Measurements from ENCODE around the gene RAG1. TPM values are rescaled to one million over a fixed set of nuclear protein-coding genes. Genes with fewer than 3 reads are reported as not detected.

RAG1 gene
- under 1 TPM; 0.42 to 0.86 TPM for total RNA-seq
- polyA plus RNA-seq (2013, experiment 1 of 2), result 0.57 TPM
- 0.70 TPM for polyA plus RNA-seq (2013, experiment 2 of 2)
- long read RNA-seq, experiment 1, result 0 reads
- long read RNA-seq, experiment 2, result 0 reads
- long read RNA-seq, experiment 3, result 0 reads
- long read RNA-seq, experiment 4, result 0 reads

GRCh38 chr11:36567694-36568093, at the start of gene RAG1:
Gene RAG1, plus strand, starts transcription at chr11:36568007. Its CDS starts 5,298 bp downstream, at chr11:36573305.
- no peak for TF ChIP-seq CTCF (conservative IDR thresholded peaks at IDR 0.05)
- no peaks in the 10 kb centered on the region for H3K9me3 Mint-ChIP-seq
- 88% methylated on average over 1 of the region's 1 CpG; no CpG with 5 or more reads in 1 of the 2 experiments for WGBS, 2 experiments (ENCODE audit: insufficient coverage in 1 of 2, insufficient read length in 1 of 2)
- H3K4me3 Mint-ChIP-seq, result no peak within 1 kb of the TSS
- H3K27ac Mint-ChIP-seq, result no peak within 1 kb of the TSS
- Histone ChIP-seq H3K9me3 (ENCODE audit: control insufficient read depth, low read length) (no peaks in the 10 kb centered on the region), H3K27ac (ENCODE audit: low read depth, low read length) (no peak within 1 kb of the TSS), H3K27me3 (ENCODE audit: control insufficient read depth, insufficient read depth, low read length, poor library complexity, severe bottlenecking) (peaks cover 61% of the 10 kb centered on the region), H3K4me3 (ENCODE audit: low read length) (no peak within 1 kb of the TSS), H3K36me3 (ENCODE audit: control insufficient read depth, insufficient read depth, low read length) (no peaks in the 10 kb centered on the region), H3K4me1 (ENCODE audit: control insufficient read depth, insufficient read depth, low read length) (no peaks in the 10 kb centered on the region), H3K9ac (ENCODE audit: extremely low read depth, low read length, poor library complexity, severe bottlenecking) (no peak within 1 kb of the TSS)
- peaks cover 14% of the 10 kb centered on the region for H3K27me3 Mint-ChIP-seq (ENCODE audit: insufficient read depth)
- no peak for DNase-seq
- peaks cover 5% of the 10 kb centered on the region for H3K4me1 Mint-ChIP-seq
- no peaks in the 10 kb centered on the region for H3K36me3 Mint-ChIP-seq (ENCODE audit: low read depth)

DNA sequence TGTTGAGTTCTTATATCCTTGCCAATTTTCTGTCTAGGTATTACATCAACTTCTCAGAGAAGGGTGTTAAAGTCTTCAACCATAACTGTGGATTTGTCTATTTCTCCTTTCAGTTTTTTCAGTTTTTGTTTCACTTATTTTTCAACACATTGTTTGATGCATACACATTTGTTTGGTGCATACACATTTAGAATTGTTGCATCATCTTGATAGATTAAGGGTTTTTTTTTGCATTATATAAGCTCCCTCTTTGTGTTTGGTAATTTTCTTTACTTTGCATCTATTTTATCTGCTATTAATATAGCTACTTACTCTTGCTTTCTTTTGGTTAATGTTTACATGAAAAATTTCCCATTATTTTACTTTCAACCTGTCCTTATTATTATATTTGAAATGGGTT, 37.0 kb upstream of the RAG1 start:
- H3K4me1 Mint-ChIP-seq, result no peaks in the 10 kb centered on the region
- no peaks in the 10 kb centered on the region for H3K36me3 ChIP-seq (ENCODE audit: control insufficient read depth, insufficient read depth, low read length)
- H3K27me3 ChIP-seq (ENCODE audit: control insufficient read depth, insufficient read depth, low read length, poor library complexity, severe bottlenecking), result no peaks in the 10 kb centered on the region
- no peak for TF ChIP-seq CTCF (conservative IDR thresholded peaks at IDR 0.05)
- H3K9ac ChIP-seq (ENCODE audit: extremely low read depth, low read length, poor library complexity, severe bottlenecking), result no peak overlapping the region
- H3K27ac ChIP-seq (ENCODE audit: low read depth, low read length), result no peak overlapping the region
- H3K4me1 ChIP-seq (ENCODE audit: control insufficient read depth, insufficient read depth, low read length), result no peaks in the 10 kb centered on the region
- peaks cover 13% of the 10 kb centered on the region for H3K27me3 Mint-ChIP-seq (ENCODE audit: insufficient read depth)
- no peak for DNase-seq
- no peak overlapping the region for H3K27ac Mint-ChIP-seq
- H3K9me3 Mint-ChIP-seq, result peaks cover 11% of the 10 kb centered on the region
- no peaks in the 10 kb centered on the region for H3K9me3 ChIP-seq (ENCODE audit: control insufficient read depth, low read length)
- no peaks in the 10 kb centered on the region for H3K36me3 Mint-ChIP-seq (ENCODE audit: low read depth)
- no peak overlapping the region for H3K4me3 Mint-ChIP-seq
- no peak overlapping the region for H3K4me3 ChIP-seq (ENCODE audit: low read length)

DNA sequence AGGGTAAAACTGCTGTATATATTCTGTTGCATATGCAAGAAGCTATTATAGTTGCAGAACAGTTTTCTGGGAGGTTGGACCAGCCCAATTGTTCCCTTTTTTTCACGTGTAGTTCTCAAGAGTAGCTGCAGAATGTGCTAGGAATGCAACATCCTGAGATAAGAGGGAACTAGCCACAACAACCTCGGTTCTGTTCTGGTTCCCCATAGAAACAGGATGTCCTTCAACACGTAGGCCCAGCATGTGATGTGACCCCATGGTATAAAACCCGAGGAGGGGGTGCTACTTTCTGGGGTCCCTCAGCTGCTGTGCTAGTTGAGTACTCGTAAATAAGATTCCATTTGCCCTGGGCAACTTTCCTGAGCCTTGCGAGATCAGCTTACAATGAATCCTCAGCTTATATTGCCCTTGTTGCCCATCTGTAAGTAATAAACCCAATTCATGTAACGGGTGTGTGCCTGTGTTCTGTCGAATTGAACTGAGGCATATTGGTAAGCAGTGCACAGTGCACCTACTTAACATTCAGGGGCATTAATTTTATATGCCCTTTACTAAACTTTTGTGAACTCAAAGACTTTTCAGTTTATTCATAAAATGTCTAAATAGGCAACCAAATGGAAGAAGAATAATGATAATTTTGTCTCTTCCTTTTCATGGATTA, 34.7 kb upstream of the RAG1 start:
- Histone ChIP-seq H3K9me3 (ENCODE audit: control insufficient read depth, low read length) (no peaks in the 10 kb centered on the region), H3K27ac (ENCODE audit: low read depth, low read length) (no peak overlapping the region), H3K9ac (ENCODE audit: extremely low read depth, low read length, poor library complexity, severe bottlenecking) (no peak overlapping the region), H3K36me3 (ENCODE audit: control insufficient read depth, insufficient read depth, low read length) (no peaks in the 10 kb centered on the region), H3K4me1 (ENCODE audit: control insufficient read depth, insufficient read depth, low read length) (no peaks in the 10 kb centered on the region), H3K4me3 (ENCODE audit: low read length) (no peak overlapping the region), H3K27me3 (ENCODE audit: control insufficient read depth, insufficient read depth, low read length, poor library complexity, severe bottlenecking) (no peaks in the 10 kb centered on the region)
- DNase-seq, result no peak
- 74 to 75% methylated on average over 7 to 8 of the region's 8 CpGs for WGBS, 2 experiments (ENCODE audit: insufficient coverage in 1 of 2, insufficient read length in 1 of 2)
- H3K4me3 Mint-ChIP-seq, result no peak overlapping the region
- H3K9me3 Mint-ChIP-seq, result no peaks in the 10 kb centered on the region
- H3K27ac Mint-ChIP-seq, result no peak overlapping the region
- H3K27me3 Mint-ChIP-seq (ENCODE audit: insufficient read depth), result peaks cover 10% of the 10 kb centered on the region
- no peaks in the 10 kb centered on the region for H3K4me1 Mint-ChIP-seq
- no peaks in the 10 kb centered on the region for H3K36me3 Mint-ChIP-seq (ENCODE audit: low read depth)
- TF ChIP-seq CTCF (conservative IDR thresholded peaks at IDR 0.05), result no peak
